Neural crest cell (in vitro differentiated cells): ENCODE data around the gene ATP6V1A. TPM values are rescaled to one million over a fixed set of nuclear protein-coding genes. Genes with fewer than 3 reads are reported as not detected.
A peak's percentile ranks its signal among the peaks of the same experiment; 100 is the strongest.

Experiments
- DNase-seq: peaks from one replicate; pipeline ENCODE4 v3.0.0; 2021; ENCODE audit warnings: low read depth, mixed read lengths, low spot score
- H3K27ac Mint-ChIP-seq: one replicate; pipeline ENCODE4 v1.8.0; 2021; ENCODE audit warnings: mild to moderate bottlenecking, mixed read lengths; ENCODE audit not compliant: unreplicated experiment
- H3K27me3 Mint-ChIP-seq: 2 replicates; pipeline ENCODE4 v1.8.0; 2021; ENCODE audit warnings: low read depth, mild to moderate bottlenecking, mixed read lengths
- H3K36me3 Mint-ChIP-seq: 2 replicates; pipeline ENCODE4 v1.8.0; 2021; ENCODE audit warnings: low read depth, mild to moderate bottlenecking, mixed read lengths
- H3K4me1 Mint-ChIP-seq: 2 replicates; pipeline ENCODE4 v1.8.0; 2021; ENCODE audit warnings: mixed read lengths
- H3K4me3 Mint-ChIP-seq: one replicate; pipeline ENCODE4 v1.8.0; 2021; ENCODE audit warnings: mild to moderate bottlenecking, mixed read lengths
- H3K9me3 Mint-ChIP-seq: 2 replicates; pipeline ENCODE4 v1.8.0; 2021; ENCODE audit warnings: mixed read lengths
- total RNA-seq: library from RNA; stranded (reverse); gene quantifications from 2 replicates; pipeline ENCODE4 v1.2.1, GENCODE V29; 2021
- TF ChIP-seq, protein P1 (sequence below): fragments of 200-600 bp; sonication (generic); conservative IDR thresholded peaks from 2 replicates; pipeline ENCODE4 v1.5.0; 2021; ENCODE audit warnings: antibody characterized with exemption, mild to moderate bottlenecking

ATP6V1A gene
- total RNA-seq, 1 donor from 2014 or later, result 58.1 TPM

GRCh38 chr3:113741086-113741485, 5.7 kb upstream of the ATP6V1A start:
- H3K27me3 Mint-ChIP-seq, result no peaks in the 10 kb centered on the region
- DNase-seq, result no peak
- no peaks in the 10 kb centered on the region for H3K9me3 Mint-ChIP-seq
- H3K27ac Mint-ChIP-seq, result no peak overlapping the region
- TF ChIP-seq, protein P1, sequence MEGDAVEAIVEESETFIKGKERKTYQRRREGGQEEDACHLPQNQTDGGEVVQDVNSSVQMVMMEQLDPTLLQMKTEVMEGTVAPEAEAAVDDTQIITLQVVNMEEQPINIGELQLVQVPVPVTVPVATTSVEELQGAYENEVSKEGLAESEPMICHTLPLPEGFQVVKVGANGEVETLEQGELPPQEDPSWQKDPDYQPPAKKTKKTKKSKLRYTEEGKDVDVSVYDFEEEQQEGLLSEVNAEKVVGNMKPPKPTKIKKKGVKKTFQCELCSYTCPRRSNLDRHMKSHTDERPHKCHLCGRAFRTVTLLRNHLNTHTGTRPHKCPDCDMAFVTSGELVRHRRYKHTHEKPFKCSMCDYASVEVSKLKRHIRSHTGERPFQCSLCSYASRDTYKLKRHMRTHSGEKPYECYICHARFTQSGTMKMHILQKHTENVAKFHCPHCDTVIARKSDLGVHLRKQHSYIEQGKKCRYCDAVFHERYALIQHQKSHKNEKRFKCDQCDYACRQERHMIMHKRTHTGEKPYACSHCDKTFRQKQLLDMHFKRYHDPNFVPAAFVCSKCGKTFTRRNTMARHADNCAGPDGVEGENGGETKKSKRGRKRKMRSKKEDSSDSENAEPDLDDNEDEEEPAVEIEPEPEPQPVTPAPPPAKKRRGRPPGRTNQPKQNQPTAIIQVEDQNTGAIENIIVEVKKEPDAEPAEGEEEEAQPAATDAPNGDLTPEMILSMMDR, result no peak
- H3K4me1 Mint-ChIP-seq, result peaks cover 60% of the 10 kb centered on the region
- H3K4me3 Mint-ChIP-seq, result no peak overlapping the region
- no peaks in the 10 kb centered on the region for H3K36me3 Mint-ChIP-seq

DNA sequence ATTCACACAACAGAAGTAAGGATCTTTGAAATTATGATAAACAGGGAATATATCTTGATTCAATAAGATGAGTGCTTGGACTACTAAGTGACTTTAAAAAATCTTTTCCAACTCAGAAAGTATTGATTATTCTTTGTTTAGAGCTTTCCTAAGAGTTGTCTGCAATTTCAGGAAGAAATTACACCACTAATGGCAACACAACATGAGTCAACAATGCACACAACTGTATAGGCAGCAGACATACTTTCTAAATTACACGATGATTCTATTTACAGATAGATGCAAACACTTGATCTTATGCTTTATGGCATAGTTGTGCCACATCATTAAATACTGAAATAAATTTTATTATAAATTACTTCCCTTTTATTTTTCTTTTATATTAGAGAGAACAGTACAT, 5.2 kb upstream of the ATP6V1A start:
- Mint-ChIP-seq H3K4me3 (no peak overlapping the region), H3K4me1 (peaks cover 61% of the 10 kb centered on the region), H3K9me3 (no peaks in the 10 kb centered on the region), H3K36me3 (no peaks in the 10 kb centered on the region), H3K27ac (no peak overlapping the region), H3K27me3 (no peaks in the 10 kb centered on the region)
- no peak for DNase-seq
- TF ChIP-seq, protein P1, result no peak

DNA sequence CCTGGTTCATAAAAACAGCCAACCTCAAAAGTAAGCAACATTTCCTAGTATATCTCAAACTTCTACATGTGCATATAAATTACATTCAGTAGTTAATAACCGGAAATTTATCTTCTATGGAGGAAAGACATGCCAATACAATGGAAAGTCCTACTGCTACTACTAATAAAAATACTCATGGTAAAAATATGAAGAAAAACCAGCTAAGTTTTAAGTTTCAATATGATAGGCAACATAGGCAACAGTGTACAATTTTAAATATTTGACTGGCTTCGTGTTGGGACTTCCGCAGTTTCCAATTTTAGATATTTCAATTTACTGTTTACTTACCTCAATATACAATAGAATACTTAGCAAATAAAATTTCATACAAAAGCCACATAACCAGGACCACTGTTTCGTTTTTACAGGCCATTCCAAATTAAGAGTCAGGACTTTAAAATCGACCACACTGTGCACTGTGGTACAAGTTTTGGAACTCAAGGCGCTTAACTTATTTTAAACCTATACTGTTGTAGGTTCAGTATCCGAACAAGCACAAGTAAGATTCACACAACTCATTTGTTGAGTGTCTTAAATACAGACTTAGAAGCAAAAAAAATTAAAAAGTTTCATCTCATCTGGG, 3.7 kb upstream of the ATP6V1A start:
- H3K4me1 Mint-ChIP-seq, result peaks cover 54% of the 10 kb centered on the region
- TF ChIP-seq, protein P1, result peak; percentile 12
- H3K36me3 Mint-ChIP-seq, result no peaks in the 10 kb centered on the region
- DNase-seq, result no peak
- H3K4me3 Mint-ChIP-seq, result peak overlapping the region; percentile 97
- H3K27ac Mint-ChIP-seq, result no peak overlapping the region
- no peaks in the 10 kb centered on the region for H3K27me3 Mint-ChIP-seq
- no peaks in the 10 kb centered on the region for H3K9me3 Mint-ChIP-seq

- no peaks in the 10 kb centered on the region for H3K9me3 Mint-ChIP-seq
- DNase-seq, result peak; percentile 39
- TF ChIP-seq, protein P1, result peak; percentile 68
- H3K27ac Mint-ChIP-seq, result peak overlapping the region; percentile 99
- peak overlapping the region; percentile 97 for H3K4me3 Mint-ChIP-seq
- H3K27me3 Mint-ChIP-seq, result no peaks in the 10 kb centered on the region
- H3K4me1 Mint-ChIP-seq, result peaks cover 59% of the 10 kb centered on the region
- no peaks in the 10 kb centered on the region for H3K36me3 Mint-ChIP-seq
Measured at GRCh38 chr3:113744941-113745755, 1.7 kb upstream of the ATP6V1A start.

DNA sequence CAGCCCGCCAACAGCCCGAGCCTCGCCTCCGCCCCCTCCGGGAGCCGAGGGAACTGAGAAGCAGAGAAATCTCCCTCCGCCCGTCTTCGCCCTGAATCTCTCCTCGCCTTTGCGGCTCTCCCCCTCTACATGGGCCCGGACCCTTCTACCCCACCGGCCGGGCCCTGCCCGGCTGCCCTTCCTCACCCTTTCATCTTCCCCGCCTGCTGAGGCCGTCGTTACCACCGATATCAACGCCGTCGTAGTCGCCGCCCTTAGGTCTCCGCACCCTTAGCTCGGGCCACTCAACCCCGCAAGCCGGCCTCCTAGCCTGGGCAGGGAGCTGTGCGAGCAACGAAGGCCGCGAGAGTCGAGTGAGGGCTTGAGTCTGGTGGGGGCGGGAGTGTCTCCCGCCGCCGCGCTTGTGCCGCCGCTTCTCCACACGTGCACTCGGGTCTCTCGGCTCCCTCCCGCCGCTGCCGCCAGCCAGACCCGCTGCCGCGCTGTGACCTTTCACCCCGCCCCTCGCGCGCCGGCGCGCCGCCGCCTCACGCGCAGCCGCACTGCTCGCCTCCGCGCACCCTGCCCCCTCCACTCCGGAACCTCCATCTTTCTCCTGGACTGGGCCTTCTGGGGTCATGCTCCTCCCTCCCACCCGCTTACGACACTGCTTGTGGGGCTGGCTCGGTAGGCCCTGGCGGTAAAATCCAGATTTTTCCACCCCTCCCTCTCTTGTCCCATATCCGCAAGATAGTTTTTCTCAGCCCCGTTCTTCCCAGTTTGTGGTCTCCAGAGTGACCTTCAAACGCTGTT, 883 bp upstream of the ATP6V1A start, which contains the start of gene NAA50:
NAA50 (minus strand) TSS at position 494 of the 792 bp plus-strand sequence; CDS start at position 194, 300 bp downstream.
- Mint-ChIP-seq H3K4me3 (peak within 1 kb of the TSS; percentile 97), H3K36me3 (no peaks in the 10 kb centered on the region), H3K27ac (peak within 1 kb of the TSS; percentile 100), H3K4me1 (peaks cover 57% of the 10 kb centered on the region), H3K9me3 (no peaks in the 10 kb centered on the region), H3K27me3 (no peaks in the 10 kb centered on the region)
- peak; percentile 85 for DNase-seq
- TF ChIP-seq, protein P1, result peak; percentile 3
